Endothelial cell of umbilical vein (primary cell): ENCODE data around the gene KLLN. TPM values are rescaled to one million over a fixed set of nuclear protein-coding genes. Genes with fewer than 3 reads are reported as not detected.
"Not testable (repeated sequence)": the region's sequence is repeated elsewhere in the genome, so short reads cannot be mapped to it uniquely, and the experiment has no call there.

Source experiments
- BruUV-seq: library from RNA; stranded (reverse); fragments of 400-500 nt; replicated peaks from 2 replicates; lab custom pipeline; 2021; lab: Mats Ljungman, UMichigan
- CTCF ChIA-PET: fragments of 300-600, 350-600 bp; sonication (Branson Sonifier 250); formaldehyde crosslinking; loops from one replicate; lab custom pipeline; 2021; ENCODE audit warnings: antibody characterized with exemption, inconsistent platforms; lab: Charles Lee
- POLR2A ChIA-PET: fragments of 300-600, 350-600 bp; sonication (Branson Sonifier 250); formaldehyde crosslinking; loops from one replicate; lab custom pipeline; 2021; ENCODE audit warnings: antibody characterized with exemption, inconsistent platforms; lab: Charles Lee
- DNase-seq: peaks from one replicate; pipeline ENCODE4 v3.0.0-alpha.2; 2011; ENCODE audit warnings: low read depth, low spot score
- FAIRE-seq: peaks from 2 replicates; lab custom pipeline; 2011; peaks lifted over from hg19 to GRCh38; lab: Jason Lieb, UNC
- H2AFZ ChIP-seq: 2 replicates; pipeline ENCODE4 v1.6.0; 2012; ENCODE audit warnings: low read depth, low read length, control low read depth, inconsistent platforms
- H3K27ac ChIP-seq: 2 replicates; pipeline ENCODE4 v1.5.1; 2011; ENCODE audit warnings: low read depth, mild to moderate bottlenecking, control low read depth, low read length, moderate library complexity; ENCODE audit not compliant: insufficient read depth
- H3K27me3 ChIP-seq, 2 experiments: 2 replicates each; pipeline versions ENCODE4 v1.6.0 to v1.6.1; 2011; ENCODE audit warnings: low read length in 2 of 2, mixed read lengths in 1 of 2; ENCODE audit not compliant: control insufficient read depth in 2 of 2, insufficient read depth in 2 of 2
- H3K36me3 ChIP-seq, 2 experiments: 2 replicates in 1 of 2; 3 replicates in 1 of 2; pipeline ENCODE4 v1.5.1; 2011; ENCODE audit warnings: low read length in 2 of 2, mild to moderate bottlenecking in 1 of 2, moderate library complexity in 1 of 2; ENCODE audit not compliant: control insufficient read depth in 2 of 2, insufficient read depth in 2 of 2; ENCODE audit errors: extremely low read depth in 1 of 2
- H3K4me1 ChIP-seq: 3 replicates; pipeline ENCODE4 v1.5.1; 2011; ENCODE audit warnings: mild to moderate bottlenecking, low read length; ENCODE audit not compliant: control insufficient read depth, insufficient read depth; ENCODE audit errors: extremely low read depth
- H3K4me2 ChIP-seq: 2 replicates; pipeline ENCODE4 v1.6.1; 2011; ENCODE audit warnings: low read length, control low read depth, mixed read lengths; ENCODE audit not compliant: insufficient read depth
- H3K4me3 ChIP-seq, 3 experiments: fragments of 200-600 bp in 1 of 3; sonication (generic), shearing (Covaris generic) in 1 of 3; replicated peaks in 1 of 3; 2 replicates each; pipeline ENCODE4 v1.5.1; 2011 to 2016; ENCODE audit warnings: control low read depth in 3 of 3, low read length in 3 of 3, mild to moderate bottlenecking in 2 of 3, inconsistent platforms in 1 of 3, low read depth in 1 of 3, moderate library complexity in 1 of 3; ENCODE audit not compliant: insufficient read depth in 1 of 3
- H3K79me2 ChIP-seq: 2 replicates; pipeline ENCODE4 v1.6.0; 2012; ENCODE audit warnings: low read length, inconsistent platforms; ENCODE audit not compliant: control insufficient read depth, insufficient read depth
- H3K9ac ChIP-seq: replicated peaks from 2 replicates; pipeline ENCODE3; 2011; ENCODE audit warnings: low read length, control low read depth; ENCODE audit not compliant: insufficient read depth; ENCODE audit errors: extremely low read depth
- H3K9me1 ChIP-seq: replicated peaks from 3 replicates; pipeline ENCODE4 v1.6.0; 2011; ENCODE audit warnings: mild to moderate bottlenecking, low read length; ENCODE audit not compliant: control insufficient read depth, insufficient read depth; ENCODE audit errors: extremely low read depth
- H3K9me3 ChIP-seq: replicated peaks from 2 replicates; pipeline ENCODE4 v1.5.1; 2012; ENCODE audit warnings: low read length, inconsistent platforms; ENCODE audit not compliant: control insufficient read depth, insufficient read depth
- H4K20me1 ChIP-seq: replicated peaks from 2 replicates; pipeline ENCODE3; 2011; ENCODE audit warnings: mild to moderate bottlenecking, low read length; ENCODE audit not compliant: control insufficient read depth, insufficient read depth; ENCODE audit errors: extremely low read depth
- FOS ChIP-seq: IDR thresholded peaks from 2 replicates; pipeline ENCODE4 v1.6.1; 2011; ENCODE audit warnings: mild to moderate bottlenecking, low read length, moderate library complexity, borderline replicate concordance; ENCODE audit not compliant: insufficient read depth
- GATA2 ChIP-seq: IDR thresholded peaks from 2 replicates; pipeline ENCODE4 v1.7.0; 2011; ENCODE audit warnings: low read depth, mild to moderate bottlenecking, moderate library complexity, mixed read lengths, low read length; ENCODE audit not compliant: insufficient read length, insufficient read depth
- JUN ChIP-seq: IDR thresholded peaks from 2 replicates; pipeline ENCODE4 v1.6.1; 2011; ENCODE audit warnings: borderline replicate concordance, low read depth; ENCODE audit not compliant: insufficient read length, insufficient read depth
- dilution Hi-C: fragments of 300-500 bp; cut with MboI; formaldehyde crosslinking; loops from one replicate; pipeline ENCODE4 v1.15.0; 2019; ENCODE audit warnings: low sequenced_read_pairs; ENCODE audit not compliant: extremely low pct_ligation_motif_present
- intact Hi-C: fragments of 100-400 bp; cut with micrococcal nuclease; formaldehyde crosslinking; loops from one replicate; pipeline ENCODE4 v1.10.0; 2022
- polyA plus RNA-seq, 4 experiments: library from polyadenylated mRNA; depleted of rRNA in 3 of 4; stranded (reverse) in 3 of 4; unstranded in 1 of 4; fragments of >200 nt; gene quantifications; 2 replicates each; pipeline versions ENCODE4 v1.2.1 to v1.2.3, GENCODE V29; 2011 to 2012; ENCODE audit warnings: missing spikeins in 1 of 4
- total RNA-seq: library from RNA; stranded (reverse); gene quantifications from 2 replicates; pipeline ENCODE4 v1.2.3, GENCODE V29; 2021

KLLN gene
- total and polyA plus RNA-seq, 2 donors (not counting 3 experiments of a cell fraction or from before 2014, with no cell fraction given) = 0.14 to 0.31 TPM

DNA sequence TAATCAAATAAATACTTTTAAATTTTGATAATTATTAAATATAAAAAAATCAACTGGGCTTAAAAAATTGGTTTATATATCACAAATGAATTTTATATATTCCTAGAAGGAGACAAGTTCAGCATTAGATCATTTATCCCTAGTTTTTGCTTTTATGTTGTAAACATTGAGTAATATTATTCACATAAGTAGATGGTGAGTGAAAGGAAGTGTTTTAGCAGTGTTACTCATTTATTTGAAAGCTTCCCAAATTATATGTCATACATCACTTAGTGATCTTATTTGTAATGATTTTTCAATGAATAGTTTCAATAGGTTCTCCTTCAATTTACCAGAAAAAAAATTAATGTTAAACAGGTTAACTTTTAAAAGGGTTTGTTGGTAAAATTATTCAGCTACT, 15.8 kb downstream of the KLLN start:
- intact Hi-C loops = no loop called here
- Histone ChIP-seq H3K4me2 (no peak overlapping the region), H3K36me3 (no peaks in the 10 kb centered on the region), H3K27me3 (no peaks in the 10 kb centered on the region), H3K9me1 (no peaks in the 10 kb centered on the region), H3K9me3 (no peaks in the 10 kb centered on the region), H3K4me3 (no peak overlapping the region), H3K79me2 (no peaks in the 10 kb centered on the region), H3K9ac (no peak overlapping the region), H4K20me1 (no peaks in the 10 kb centered on the region), H2AFZ (no peak overlapping the region), H3K4me1 (no peaks in the 10 kb centered on the region), H3K27ac (no peak overlapping the region)
- dilution Hi-C loops = no loop called here
- no peak for TF ChIP-seq GATA2
- TF ChIP-seq JUN = no peak
- peak; percentile 22 for TF ChIP-seq FOS
- FAIRE-seq = no peak
- ChIA-PET CTCF (interaction anchor here (3.8 kb wide), 1 partner anchor 542 kb away, joined by 12 read pairs; no protein-coding TSS in a partner anchor), POLR2A (no interaction called here)
- BruUV-seq = no TSS peak
- DNase-seq = no peak

DNA sequence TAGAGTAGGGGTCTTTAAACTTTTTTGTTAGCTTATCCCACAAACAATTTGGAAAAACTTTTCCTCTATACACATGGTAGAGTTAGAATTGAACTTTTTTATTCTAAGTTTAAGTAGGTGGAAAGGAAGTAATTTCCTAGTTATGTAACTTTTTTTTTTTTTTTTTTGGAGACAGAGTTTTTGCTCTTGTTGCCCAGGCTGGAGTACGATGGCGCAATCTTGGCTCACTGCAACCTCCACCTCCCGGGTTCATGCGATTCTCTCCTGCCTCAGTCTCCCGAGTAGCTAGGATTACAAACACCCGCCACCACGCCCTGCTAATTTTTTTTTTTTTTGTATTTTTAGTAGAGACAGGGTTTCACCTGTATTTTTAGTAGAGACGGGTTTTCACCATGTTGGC, 16.6 kb downstream of the KLLN start:
- H3K36me3 ChIP-seq, FAIRE-seq, DNase-seq, H3K4me1 ChIP-seq, POLR2A ChIA-PET, H3K9me3 ChIP-seq, H3K79me2 ChIP-seq, H4K20me1 ChIP-seq, H3K9ac ChIP-seq, H3K9me1 ChIP-seq, H2AFZ ChIP-seq, dilution Hi-C loops, intact Hi-C loops, H3K4me3 ChIP-seq, H3K27ac ChIP-seq, H3K4me2 ChIP-seq, H3K27me3 ChIP-seq, BruUV-seq: not testable (repeated sequence)
- CTCF ChIA-PET = interaction anchor here (0.5 to 3.8 kb wide), 4 partner anchors 32 to 964 kb away, joined by 3 to 12 read pairs (median 4); no protein-coding TSS in a partner anchor
